HG03025 (cell line): ENCODE results near the gene SYNC.
A peak's percentile ranks its signal among the peaks of the same experiment; 100 is the strongest.
"Not testable (repeated sequence)": the region's sequence is repeated elsewhere in the genome, so short reads cannot be mapped to it uniquely, and the experiment has no call there.

Experiments used
- ATAC-seq: cut with Tn5 transposase; IDR thresholded peaks from one replicate; pipeline ENCODE4 v1.9.1; 2021; ENCODE audit warnings: mild to moderate bottlenecking, moderate library complexity; ENCODE audit not compliant: unreplicated experiment, low FRiP score

The SYNC gene

GRCh38 chr1:32695098-32695904 lies 7.3 kb downstream of the SYNC start:
- no peak for ATAC-seq

GRCh38 chr1:32693455-32694174 lies 9.0 kb downstream of the SYNC start:
- no peak for ATAC-seq

- no peak for ATAC-seq
Observed at GRCh38 chr1:32686387-32686786, 16.2 kb downstream of the SYNC start.

GRCh38 chr1:32685498-32685897 lies 17.1 kb downstream of the SYNC start:
- no peak for ATAC-seq

GRCh38 chr1:32684167-32684811 lies 18.3 kb downstream of the SYNC start:
- ATAC-seq: no peak

- no peak for ATAC-seq
Observed at GRCh38 chr1:32683397-32683796, 19.2 kb downstream of the SYNC start.

- ATAC-seq: no peak
Observed at GRCh38 chr1:32681999-32682398, 20.6 kb downstream of the SYNC start.

- no peak for ATAC-seq
Observed at GRCh38 chr1:32681509-32681908, 21.1 kb downstream of the SYNC start.

- no peak for ATAC-seq
Observed at GRCh38 chr1:32680642-32681041, 21.9 kb downstream of the SYNC start.

- not testable (repeated sequence) for ATAC-seq
Observed at GRCh38 chr1:32679993-32680392, 22.6 kb downstream of the SYNC start.

GRCh38 chr1:32676945-32677344 lies 25.6 kb downstream of the SYNC start:
- ATAC-seq: no peak

- not testable (repeated sequence) for ATAC-seq
Observed at GRCh38 chr1:32668716-32669115, 33.9 kb downstream of the SYNC start.

GRCh38 chr1:32666901-32667566 lies 35.5 kb downstream of the SYNC start:
- no peak for ATAC-seq

GRCh38 chr1:32665915-32666314 lies 36.7 kb downstream of the SYNC start:
- ATAC-seq: no peak

- ATAC-seq: no peak
Observed at GRCh38 chr1:32659581-32659980, 43.0 kb downstream of the SYNC start.

- no peak for ATAC-seq
Observed at GRCh38 chr1:32652244-32652962, 50.2 kb downstream of the SYNC start.

GRCh38 chr1:32651461-32652073 lies 51.0 kb downstream of the SYNC start:
- peak; percentile 17 for ATAC-seq

- ATAC-seq: peak; percentile 73
Observed at GRCh38 chr1:32650752-32651460, 51.7 kb downstream of the SYNC start, which contains the start of gene RBBP4. TSS of gene RBBP4 (plus strand) at chr1:32651208. CDS start at chr1:32651307, 99 bp downstream.

GRCh38 chr1:32650248-32650751 lies 52.3 kb downstream of the SYNC start, which contains the start of gene ZBTB8OS:
TSS of gene ZBTB8OS (minus strand) at chr1:32650550. CDS start at chr1:32650529, 21 bp downstream.
- ATAC-seq: peak; percentile 62
